Colonic mucosa (tissue), 4 donors: Measurements from ENCODE around the gene B9D2. TPM values are rescaled to one million over a fixed set of nuclear protein-coding genes. Genes with fewer than 3 reads are reported as not detected.
"Not testable (repeated sequence)": the region's sequence is repeated elsewhere in the genome, so short reads cannot be mapped to it uniquely, and the experiment has no call there.

Experiments
- DNase-seq: peaks from one replicate; pipeline ENCODE4 v3.0.0-alpha.2; 2020
- H3K27ac ChIP-seq: fragments of 200-600 bp; one replicate; pipeline ENCODE4 v1.8.0; 2021
- H3K27me3 ChIP-seq: fragments of 200-600 bp; one replicate; pipeline ENCODE4 v1.8.0; 2021
- H3K36me3 ChIP-seq: fragments of 200-600 bp; one replicate; pipeline ENCODE4 v1.8.0; 2021
- H3K4me1 ChIP-seq: fragments of 200-600 bp; one replicate; pipeline ENCODE4 v1.8.0; 2021; ENCODE audit warnings: mild to moderate bottlenecking
- H3K4me3 ChIP-seq: fragments of 200-600 bp; one replicate; pipeline ENCODE4 v1.8.0; 2021
- H3K9ac ChIP-seq, 2 donors: one replicate each; pipeline ENCODE4 v1.7.0; 2013; ENCODE audit warnings: control low read depth in 2 of 2, low read depth in 2 of 2, low read length in 2 of 2
- H3K9me3 ChIP-seq: fragments of 200-600 bp; one replicate; pipeline ENCODE4 v1.8.0; 2021
- intact Hi-C: fragments of 100-400 bp; cut with DNase I; formaldehyde crosslinking; loops from one replicate; pipeline ENCODE4 v1.14.1; 2022
- total RNA-seq, 2 donors: library from RNA; stranded (reverse); fragmentation: NEBNext Ultra II Directional in 1 of 2; extraction: Animal tissue kit (Norgen Biotek cat#: 25700) in 1 of 2; gene quantifications; one replicate each; pipeline ENCODE4 v1.2.1, GENCODE V29; 2021
- TF ChIP-seq, protein P1 (sequence below): fragments of 200-600 bp; IDR thresholded peaks from one replicate; pipeline ENCODE4 v1.8.0; 2022; ENCODE audit warnings: antibody characterized with exemption, mild to moderate bottlenecking
- donor health status: healthy.
- donor health status: DM: no; HTN: no; CAD: no.
- donor health status: DM: no; HTN: no; CAD: no.

The B9D2 gene
- total RNA-seq, 2 donors from 2014 or later = 8.4 to 10.4 TPM

GRCh38 chr19:41373993-41374392 lies 10.0 kb upstream of the B9D2 start:
- no peaks in the 10 kb centered on the region for H3K4me1 ChIP-seq
- no peaks in the 10 kb centered on the region for H3K9me3 ChIP-seq
- intact Hi-C loops = no loop called here
- peak; percentile 76 for DNase-seq
- no peak overlapping the region for H3K9ac ChIP-seq
- no peaks in the 10 kb centered on the region for H3K27me3 ChIP-seq
- H3K27ac ChIP-seq = no peak overlapping the region
- no peak overlapping the region for H3K4me3 ChIP-seq
- no peaks in the 10 kb centered on the region for H3K36me3 ChIP-seq
- TF ChIP-seq, protein P1, sequence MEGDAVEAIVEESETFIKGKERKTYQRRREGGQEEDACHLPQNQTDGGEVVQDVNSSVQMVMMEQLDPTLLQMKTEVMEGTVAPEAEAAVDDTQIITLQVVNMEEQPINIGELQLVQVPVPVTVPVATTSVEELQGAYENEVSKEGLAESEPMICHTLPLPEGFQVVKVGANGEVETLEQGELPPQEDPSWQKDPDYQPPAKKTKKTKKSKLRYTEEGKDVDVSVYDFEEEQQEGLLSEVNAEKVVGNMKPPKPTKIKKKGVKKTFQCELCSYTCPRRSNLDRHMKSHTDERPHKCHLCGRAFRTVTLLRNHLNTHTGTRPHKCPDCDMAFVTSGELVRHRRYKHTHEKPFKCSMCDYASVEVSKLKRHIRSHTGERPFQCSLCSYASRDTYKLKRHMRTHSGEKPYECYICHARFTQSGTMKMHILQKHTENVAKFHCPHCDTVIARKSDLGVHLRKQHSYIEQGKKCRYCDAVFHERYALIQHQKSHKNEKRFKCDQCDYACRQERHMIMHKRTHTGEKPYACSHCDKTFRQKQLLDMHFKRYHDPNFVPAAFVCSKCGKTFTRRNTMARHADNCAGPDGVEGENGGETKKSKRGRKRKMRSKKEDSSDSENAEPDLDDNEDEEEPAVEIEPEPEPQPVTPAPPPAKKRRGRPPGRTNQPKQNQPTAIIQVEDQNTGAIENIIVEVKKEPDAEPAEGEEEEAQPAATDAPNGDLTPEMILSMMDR = no peak

GRCh38 chr19:41372501-41372900 lies 8.6 kb upstream of the B9D2 start:
- H3K4me1 ChIP-seq = no peaks in the 10 kb centered on the region
- TF ChIP-seq, protein P1 = no peak
- intact Hi-C loops = no loop called here

GRCh38 chr19:41371541-41371940 lies 7.6 kb upstream of the B9D2 start:
- Histone ChIP-seq H3K4me3 (no peak overlapping the region), H3K27ac (no peak overlapping the region), H3K36me3 (no peaks in the 10 kb centered on the region), H3K4me1 (no peaks in the 10 kb centered on the region), H3K27me3 (no peaks in the 10 kb centered on the region), H3K9me3 (no peaks in the 10 kb centered on the region), H3K9ac (no peak overlapping the region)
- no peak for DNase-seq
- TF ChIP-seq, protein P1 = no peak
- intact Hi-C loops = no loop called here

More at GRCh38 chr19:41372501-41372900, 8.6 kb upstream of the B9D2 start:
- Histone ChIP-seq H3K27me3 (no peaks in the 10 kb centered on the region), H3K4me3 (no peak overlapping the region), H3K9me3 (no peaks in the 10 kb centered on the region), H3K9ac (no peak overlapping the region), H3K36me3 (no peaks in the 10 kb centered on the region), H3K27ac (no peak overlapping the region)
- DNase-seq = no peak

DNA sequence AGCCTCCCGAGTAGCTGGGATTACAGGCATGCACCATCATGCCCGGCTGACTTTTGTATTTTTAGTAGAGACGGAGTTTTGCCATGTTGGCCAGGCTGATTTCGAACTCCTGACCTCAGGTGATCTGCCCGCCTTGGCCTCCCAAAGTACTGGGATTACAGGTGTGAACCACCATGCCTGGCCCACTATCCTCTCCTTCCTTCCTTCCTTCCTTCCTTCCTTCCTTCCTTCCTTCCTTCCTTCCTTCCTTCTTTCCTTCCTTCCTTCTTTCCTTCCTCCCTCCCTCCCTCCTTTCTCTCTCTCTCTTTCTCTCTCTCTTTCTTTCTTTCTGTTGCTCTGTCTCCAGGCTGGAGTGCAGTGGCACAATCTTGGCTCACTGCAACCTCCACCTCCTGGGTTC lies 7.2 kb upstream of the B9D2 start:
- H3K27ac ChIP-seq, H3K27me3 ChIP-seq, H3K4me3 ChIP-seq, H3K9ac ChIP-seq, DNase-seq, H3K4me1 ChIP-seq, H3K9me3 ChIP-seq, intact Hi-C loops, H3K36me3 ChIP-seq: not testable (repeated sequence)

- no peaks in the 10 kb centered on the region for H3K27me3 ChIP-seq
- H3K36me3 ChIP-seq = no peaks in the 10 kb centered on the region
- intact Hi-C loops = no loop called here
Measured at GRCh38 chr19:41369769-41370168, 5.8 kb upstream of the B9D2 start.

GRCh38 chr19:41367848-41368301 lies 3.9 kb upstream of the B9D2 start:
- no peak for DNase-seq
- intact Hi-C loops = no loop called here

More at GRCh38 chr19:41369769-41370168, 5.8 kb upstream of the B9D2 start:
- no peak overlapping the region for H3K4me3 ChIP-seq
- TF ChIP-seq, protein P1 = no peak
- no peak overlapping the region for H3K9ac ChIP-seq
- no peak for DNase-seq
- no peak overlapping the region for H3K27ac ChIP-seq
- H3K4me1 ChIP-seq = no peaks in the 10 kb centered on the region
- H3K9me3 ChIP-seq = no peaks in the 10 kb centered on the region

More at GRCh38 chr19:41367848-41368301, 3.9 kb upstream of the B9D2 start:
- Histone ChIP-seq H3K9ac (no peak overlapping the region), H3K27ac (peak overlapping the region; percentile 41), H3K27me3 (no peaks in the 10 kb centered on the region), H3K9me3 (no peaks in the 10 kb centered on the region), H3K4me3 (no peak overlapping the region), H3K4me1 (peaks cover 3% of the 10 kb centered on the region), H3K36me3 (no peaks in the 10 kb centered on the region)
- TF ChIP-seq, protein P1 = no peak
